HepG2 (cell line): ENCODE results near the gene ZNF433. TPM values are rescaled to one million over a fixed set of nuclear protein-coding genes. Genes with fewer than 3 reads are reported as not detected.

ENCODE experiments used
- GABPB1 ChIP-seq: IDR thresholded peaks from 2 replicates; pipeline ENCODE4 v1.6.1; 2016; ENCODE audit warnings: mild to moderate bottlenecking, missing genetic modification reagents, moderate library complexity, missing compliant biosample characterization
- GRHL1 ChIP-seq: sonication (generic); formaldehyde crosslinking; conservative IDR thresholded peaks from 2 replicates; pipeline ENCODE4 v1.8.0; 2022; ENCODE audit warnings: missing genetic modification reagents
- HNF1A ChIP-seq, 2 experiments: sonication (generic) in 1 of 2; formaldehyde crosslinking in 1 of 2; IDR thresholded peaks; 2 replicates each; pipeline versions ENCODE4 v1.4.0 to v1.6.1; 2016 to 2020; ENCODE audit warnings: borderline replicate concordance in 1 of 2, low read depth in 1 of 2, mild to moderate bottlenecking in 1 of 2, missing genetic modification reagents in 1 of 2
- HOMEZ ChIP-seq: IDR thresholded peaks from 2 replicates; pipeline ENCODE4 v1.6.1; 2016; ENCODE audit warnings: low read depth
- NFYC ChIP-seq: IDR thresholded peaks from 2 replicates; pipeline ENCODE4 v1.6.1; 2016; ENCODE audit warnings: missing genetic modification reagents, missing compliant biosample characterization
- POGZ ChIP-seq: sonication (generic); formaldehyde crosslinking; IDR thresholded peaks from 2 replicates; pipeline ENCODE4 v1.4.0; 2020; ENCODE audit warnings: mild to moderate bottlenecking, missing genetic modification reagents
- POLR2AphosphoS5 ChIP-seq: IDR thresholded peaks from 2 replicates; pipeline ENCODE4 v1.6.1; 2012; ENCODE audit warnings: low read depth, low read length
- REXO4 ChIP-seq: sonication (generic); formaldehyde crosslinking; IDR thresholded peaks from 2 replicates; pipeline ENCODE4 v1.8.0; 2022; ENCODE audit warnings: missing genetic modification reagents, mild to moderate bottlenecking, borderline replicate concordance
- SAP130 ChIP-seq: IDR thresholded peaks from 2 replicates; pipeline ENCODE4 v1.6.1; 2016; ENCODE audit warnings: low read depth
- TAF1 ChIP-seq: sonication (generic); formaldehyde crosslinking; IDR thresholded peaks from 2 replicates; pipeline ENCODE4 v1.4.0; 2020; ENCODE audit warnings: missing genetic modification reagents
- polyA plus RNA-seq, 8 experiments: library from polyadenylated mRNA; depleted of rRNA in 3 of 8; stranded (reverse) in 7 of 8; unstranded in 1 of 8; fragments of >200 nt; fragmentation: Illumina TruSeq in 4 of 8; extraction: Trizol in 4 of 8; gene quantifications; 2 replicates each; pipeline versions ENCODE4 v1.2.1 to v1.2.3, GENCODE V29; 2011 to 2016; ENCODE audit warnings: low read depth in 4 of 8, missing spikeins in 1 of 8, mixed read lengths in 1 of 8; ENCODE audit not compliant: insufficient read depth in 1 of 8
- total RNA-seq, 5 experiments: library from RNA; depleted of rRNA; stranded (reverse); fragments of >200 nt; fragmentation: Illumina TruSeq; extraction: Trizol; gene quantifications; 2 replicates each; pipeline ENCODE4 v1.2.3, GENCODE V29; 2016; ENCODE audit warnings: low read depth in 1 of 5
- TF ChIP-seq, protein P1 (sequence below): IDR thresholded peaks from 2 replicates; pipeline ENCODE4 v1.6.1; 2016; ENCODE audit warnings: control low read depth
- TF ChIP-seq, protein P2 (sequence below): IDR thresholded peaks from 2 replicates; pipeline ENCODE4 v1.6.1; 2016; ENCODE audit warnings: missing genetic modification reagents, missing compliant biosample characterization
- TF ChIP-seq, protein P3 (sequence below): IDR thresholded peaks from 2 replicates; pipeline ENCODE4 v1.6.1; 2012; ENCODE audit warnings: inconsistent platforms

ZNF433 gene
- total and polyA plus RNA-seq, 2 of the 13 experiments (the other 11 are each of a cell fraction or from before 2014, with no cell fraction given) = 1.8 to 4.9 TPM

- peak; percentile 55; the same call in 1 of the 2 replicates for TF ChIP-seq TAF1 (CRISPR knock-in tag)
- TF ChIP-seq, protein P1, sequence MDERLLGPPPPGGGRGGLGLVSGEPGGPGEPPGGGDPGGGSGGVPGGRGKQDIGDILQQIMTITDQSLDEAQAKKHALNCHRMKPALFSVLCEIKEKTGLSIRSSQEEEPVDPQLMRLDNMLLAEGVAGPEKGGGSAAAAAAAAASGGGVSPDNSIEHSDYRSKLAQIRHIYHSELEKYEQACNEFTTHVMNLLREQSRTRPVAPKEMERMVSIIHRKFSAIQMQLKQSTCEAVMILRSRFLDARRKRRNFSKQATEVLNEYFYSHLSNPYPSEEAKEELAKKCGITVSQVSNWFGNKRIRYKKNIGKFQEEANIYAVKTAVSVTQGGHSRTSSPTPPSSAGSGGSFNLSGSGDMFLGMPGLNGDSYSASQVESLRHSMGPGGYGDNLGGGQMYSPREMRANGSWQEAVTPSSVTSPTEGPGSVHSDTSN (CRISPR knock-in tag) = peak; percentile 78
- TF ChIP-seq NFYC = peak; percentile 55
- TF ChIP-seq POGZ = peak; percentile 22; the same call in 1 of the 2 replicates
- TF ChIP-seq HNF1A (IDR thresholded peaks at IDR 0.05; ENCODE audit: low read depth) = no peak
- TF ChIP-seq HNF1A (CRISPR knock-in tag; IDR thresholded peaks at IDR 0.05; ENCODE audit: borderline replicate concordance) = peak; percentile 25; the same call in 1 of the 2 replicates
- TF ChIP-seq REXO4 (CRISPR knock-in tag) = no peak
- TF ChIP-seq, protein P2, sequence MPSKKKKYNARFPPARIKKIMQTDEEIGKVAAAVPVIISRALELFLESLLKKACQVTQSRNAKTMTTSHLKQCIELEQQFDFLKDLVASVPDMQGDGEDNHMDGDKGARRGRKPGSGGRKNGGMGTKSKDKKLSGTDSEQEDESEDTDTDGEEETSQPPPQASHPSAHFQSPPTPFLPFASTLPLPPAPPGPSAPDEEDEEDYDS (CRISPR knock-in tag) = peak; percentile 86
- TF ChIP-seq HOMEZ = 0 out of 2 replicates have a peak, but pooled peaks have one; percentile 15
- TF ChIP-seq, protein P3, sequence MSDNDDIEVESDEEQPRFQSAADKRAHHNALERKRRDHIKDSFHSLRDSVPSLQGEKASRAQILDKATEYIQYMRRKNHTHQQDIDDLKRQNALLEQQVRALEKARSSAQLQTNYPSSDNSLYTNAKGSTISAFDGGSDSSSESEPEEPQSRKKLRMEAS = 0 out of 2 replicates have a peak, but pooled peaks have one; percentile 23
- peak; percentile 41; the same call in 1 of the 2 replicates for TF ChIP-seq POLR2AphosphoS5
- peak; percentile 65 for TF ChIP-seq SAP130 (CRISPR knock-in tag)
- no peak for TF ChIP-seq GRHL1 (CRISPR knock-in tag)
- 0 out of 2 replicates have a peak, but pooled peaks have one; percentile 23 for TF ChIP-seq GABPB1 (CRISPR knock-in tag)
Observed at GRCh38 chr19:11987405-11988281, 47.8 kb downstream of the ZNF433 start (continued).
